ENCODE data around the gene PLB1.

PLB1 gene

GRCh38 chr2:28488083-28488830, 7.6 kb upstream of the PLB1 start:
- no peak overlapping the region for H3K4me3 ChIP-seq (replicated peaks; ENCODE audit: insufficient read depth, low read length)
- H3K27me3 ChIP-seq (ENCODE audit: insufficient read depth, poor library complexity, severe bottlenecking): no peaks in the 10 kb centered on the region
- DNase-seq (ENCODE audit: low read depth in 1 of 2, low spot score in 1 of 2): no peak
- no peak overlapping the region for H3K27ac ChIP-seq (replicated peaks)
- no peak for TF ChIP-seq REST (IDR thresholded peaks at IDR 0.05; ENCODE audit: insufficient replicate concordance, low read depth)
- TF ChIP-seq SPI1 (IDR thresholded peaks at IDR 0.05; ENCODE audit: borderline replicate concordance, low read depth): no peak
- TF ChIP-seq POLR2AphosphoS5 (IDR thresholded peaks at IDR 0.05; ENCODE audit: low read depth): no peak
- no peak for TF ChIP-seq GABPA (IDR thresholded peaks at IDR 0.05; ENCODE audit: low read depth)
- no peak for TF ChIP-seq CTCF (IDR thresholded peaks at IDR 0.05; ENCODE audit: insufficient read depth, low read length)

GRCh38 chr2:28488858-28489575, 6.8 kb upstream of the PLB1 start:
- TF ChIP-seq CTCF (IDR thresholded peaks at IDR 0.05; ENCODE audit: insufficient read depth, low read length): no peak
- TF ChIP-seq POLR2AphosphoS5 (IDR thresholded peaks at IDR 0.05; ENCODE audit: low read depth): no peak
- H3K4me3 ChIP-seq (replicated peaks; ENCODE audit: insufficient read depth, low read length): no peak overlapping the region
- no peaks in the 10 kb centered on the region for H3K27me3 ChIP-seq (ENCODE audit: insufficient read depth, poor library complexity, severe bottlenecking)
- H3K27ac ChIP-seq (replicated peaks): no peak overlapping the region
- DNase-seq (ENCODE audit: low read depth in 1 of 2, low spot score in 1 of 2): no peak

GRCh38 chr2:28490558-28490957, 5.3 kb upstream of the PLB1 start:
- Histone ChIP-seq H3K27me3 (ENCODE audit: insufficient read depth, poor library complexity, severe bottlenecking) (no peaks in the 10 kb centered on the region), H3K27ac (replicated peaks) (no peak overlapping the region), H3K4me3 (replicated peaks; ENCODE audit: insufficient read depth, low read length) (no peak overlapping the region)
- TF ChIP-seq REST (IDR thresholded peaks at IDR 0.05; ENCODE audit: insufficient replicate concordance, low read depth) (no peak), GABPA (IDR thresholded peaks at IDR 0.05; ENCODE audit: low read depth) (no peak), POLR2AphosphoS5 (IDR thresholded peaks at IDR 0.05; ENCODE audit: low read depth) (no peak), SPI1 (IDR thresholded peaks at IDR 0.05; ENCODE audit: borderline replicate concordance, low read depth) (no peak), CTCF (IDR thresholded peaks at IDR 0.05; ENCODE audit: insufficient read depth, low read length) (no peak)
- no peak for DNase-seq (ENCODE audit: low read depth in 1 of 2, low spot score in 1 of 2)
